DND-41 (cell line): Measurements from ENCODE around the gene HIPK1.
"Not testable (repeated sequence)": the region's sequence is repeated elsewhere in the genome, so short reads cannot be mapped to it uniquely, and the experiment has no call there.

Experiments
- ATAC-seq: fragments of 200-7000 bp; cut with Tn5 transposase; 3 replicates; pipeline ENCODE4 v1.9.1; 2021; ENCODE audit warnings: low read depth; ENCODE audit not compliant: insufficient read depth
- DNase-seq: peaks from one replicate; pipeline ENCODE4 v3.0.0-alpha.2; 2020
- H2AFZ ChIP-seq: 2 replicates; pipeline ENCODE4 v1.6.0; 2012; ENCODE audit warnings: low read depth, low read length
- H3K27ac ChIP-seq: 2 replicates; pipeline ENCODE4 v1.5.1; 2012; ENCODE audit warnings: low read length, inconsistent platforms
- H3K27me3 ChIP-seq: fragments of 200-600 bp; sonication (generic); 2 replicates; pipeline ENCODE4 v1.6.0; 2012; ENCODE audit warnings: low read length, mild to moderate bottlenecking, inconsistent platforms; ENCODE audit not compliant: insufficient read depth, poor library complexity
- H3K36me3 ChIP-seq: 2 replicates; pipeline ENCODE4 v1.5.1; 2012; ENCODE audit warnings: low read length, inconsistent platforms; ENCODE audit not compliant: insufficient read depth
- H3K4me1 ChIP-seq: 2 replicates; pipeline ENCODE4 v1.5.1; 2012; ENCODE audit warnings: mild to moderate bottlenecking, low read length; ENCODE audit not compliant: insufficient read depth
- H3K4me2 ChIP-seq: 2 replicates; pipeline ENCODE4 v1.6.0; 2012; ENCODE audit warnings: mild to moderate bottlenecking, moderate library complexity, low read length, inconsistent platforms; ENCODE audit not compliant: insufficient read depth
- H3K4me3 ChIP-seq, 2 experiments: fragments of 200-600 bp in 1 of 2; shearing (Covaris generic) in 1 of 2; 2 replicates each; pipeline ENCODE4 v1.5.1; 2012 to 2016; ENCODE audit warnings: inconsistent platforms in 2 of 2, low read length in 2 of 2, mild to moderate bottlenecking in 2 of 2, low read depth in 1 of 2, moderate library complexity in 1 of 2
- H3K79me2 ChIP-seq: 2 replicates; pipeline ENCODE4 v1.6.0; 2012; ENCODE audit warnings: low read length, inconsistent platforms; ENCODE audit not compliant: insufficient read depth
- H3K9ac ChIP-seq: 2 replicates; pipeline ENCODE4 v1.6.0; 2012; ENCODE audit warnings: low read depth, mild to moderate bottlenecking, inconsistent platforms, low read length, moderate library complexity
- H3K9me3 ChIP-seq: 2 replicates; pipeline ENCODE4 v1.5.1; 2012; ENCODE audit warnings: low read length, moderate library complexity, mild to moderate bottlenecking, inconsistent platforms; ENCODE audit not compliant: insufficient read depth, severe bottlenecking
- H4K20me1 ChIP-seq: 2 replicates; pipeline ENCODE4 v1.6.0; 2012; ENCODE audit warnings: low read length; ENCODE audit not compliant: insufficient read depth
- EZH2 ChIP-seq: IDR thresholded peaks from 3 replicates; pipeline ENCODE4 v1.6.1; 2012; ENCODE audit warnings: borderline replicate concordance, low read depth, mild to moderate bottlenecking, moderate library complexity, low read length, inconsistent platforms; ENCODE audit not compliant: severe bottlenecking
- TF ChIP-seq, protein P1 (sequence below): IDR thresholded peaks from 2 replicates; pipeline ENCODE4 v1.5.1; 2012; ENCODE audit warnings: borderline replicate concordance, low read length, moderate library complexity, mild to moderate bottlenecking; ENCODE audit not compliant: poor library complexity, severe bottlenecking; ENCODE audit errors: extremely low read depth

The HIPK1 gene

DNA sequence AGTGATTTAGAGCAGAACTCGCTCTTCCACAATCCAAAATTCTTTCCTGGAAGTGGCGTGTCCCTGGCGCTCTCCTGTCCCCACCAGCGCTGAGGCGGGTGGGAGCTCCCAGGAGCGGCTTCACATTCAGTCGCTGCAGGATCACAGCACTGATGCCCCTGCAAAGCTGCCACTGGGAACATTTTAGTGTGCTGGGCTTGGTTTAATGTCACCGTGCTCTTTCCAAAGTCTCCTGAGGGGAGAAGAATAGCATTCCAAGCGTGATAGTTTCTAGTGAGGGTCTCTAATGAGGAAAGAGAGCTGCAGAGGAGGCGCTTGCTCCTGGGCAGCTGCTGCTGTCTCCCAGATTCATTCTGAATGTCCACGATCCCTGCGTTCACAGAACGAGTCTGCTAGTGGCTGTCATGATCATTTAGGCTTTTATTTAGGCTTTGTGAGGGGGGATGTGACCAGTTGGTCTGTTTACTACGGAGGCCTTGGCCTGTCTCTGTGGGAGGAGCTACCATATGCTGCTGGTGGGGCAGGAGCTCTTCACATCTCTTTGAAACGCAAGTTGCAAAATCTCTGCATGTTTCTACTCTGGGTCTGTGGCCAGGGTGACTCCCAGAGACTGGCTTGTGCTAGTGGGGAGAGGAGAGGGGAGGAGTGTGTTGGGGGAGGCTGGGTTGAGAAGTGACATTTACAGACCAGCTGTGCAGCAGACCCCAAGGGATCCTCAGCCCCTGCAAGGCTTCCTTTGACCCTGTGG is 73.5 kb downstream of the HIPK1 start:
- DNase-seq (peak; percentile 17), ATAC-seq (peak; percentile 68)
- H2AFZ ChIP-seq: no peak overlapping the region
- TF ChIP-seq EZH2: no peak
- TF ChIP-seq, protein P1, sequence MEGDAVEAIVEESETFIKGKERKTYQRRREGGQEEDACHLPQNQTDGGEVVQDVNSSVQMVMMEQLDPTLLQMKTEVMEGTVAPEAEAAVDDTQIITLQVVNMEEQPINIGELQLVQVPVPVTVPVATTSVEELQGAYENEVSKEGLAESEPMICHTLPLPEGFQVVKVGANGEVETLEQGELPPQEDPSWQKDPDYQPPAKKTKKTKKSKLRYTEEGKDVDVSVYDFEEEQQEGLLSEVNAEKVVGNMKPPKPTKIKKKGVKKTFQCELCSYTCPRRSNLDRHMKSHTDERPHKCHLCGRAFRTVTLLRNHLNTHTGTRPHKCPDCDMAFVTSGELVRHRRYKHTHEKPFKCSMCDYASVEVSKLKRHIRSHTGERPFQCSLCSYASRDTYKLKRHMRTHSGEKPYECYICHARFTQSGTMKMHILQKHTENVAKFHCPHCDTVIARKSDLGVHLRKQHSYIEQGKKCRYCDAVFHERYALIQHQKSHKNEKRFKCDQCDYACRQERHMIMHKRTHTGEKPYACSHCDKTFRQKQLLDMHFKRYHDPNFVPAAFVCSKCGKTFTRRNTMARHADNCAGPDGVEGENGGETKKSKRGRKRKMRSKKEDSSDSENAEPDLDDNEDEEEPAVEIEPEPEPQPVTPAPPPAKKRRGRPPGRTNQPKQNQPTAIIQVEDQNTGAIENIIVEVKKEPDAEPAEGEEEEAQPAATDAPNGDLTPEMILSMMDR: no peak
- H3K9ac ChIP-seq: no peak overlapping the region
- no peaks in the 10 kb centered on the region for H3K9me3 ChIP-seq
- no peak overlapping the region for H3K27ac ChIP-seq
- no peaks in the 10 kb centered on the region for H4K20me1 ChIP-seq
- H3K79me2 ChIP-seq: no peaks in the 10 kb centered on the region
- no peak overlapping the region for H3K4me3 ChIP-seq
- H3K4me1 ChIP-seq: no peaks in the 10 kb centered on the region
- no peaks in the 10 kb centered on the region for H3K36me3 ChIP-seq
- H3K4me2 ChIP-seq: no peak overlapping the region
- H3K27me3 ChIP-seq: no peaks in the 10 kb centered on the region

DNA sequence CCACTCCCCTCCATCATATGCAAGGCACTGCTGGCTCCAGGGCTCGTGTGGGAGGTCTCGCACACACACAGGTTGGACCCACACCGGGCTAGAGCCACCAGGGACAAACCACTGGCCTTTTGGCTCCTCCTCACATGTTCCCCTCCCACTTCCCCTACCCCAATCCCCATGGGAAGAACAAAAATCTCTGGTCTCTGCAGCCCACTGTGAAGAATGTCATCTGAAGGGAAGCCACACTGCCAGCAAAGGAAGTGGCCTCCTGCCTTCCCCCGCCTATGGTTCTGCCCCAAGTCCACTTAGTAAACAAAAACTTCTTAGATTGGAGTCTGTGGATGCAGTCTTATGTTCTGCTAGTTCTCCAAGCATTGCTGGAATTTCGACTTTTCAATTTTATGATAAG is 74.3 kb downstream of the HIPK1 start:
- Histone ChIP-seq H3K36me3 (no peaks in the 10 kb centered on the region), H3K4me2 (no peak overlapping the region), H3K4me1 (no peaks in the 10 kb centered on the region), H2AFZ (no peak overlapping the region), H3K4me3 (no peak overlapping the region), H3K27ac (no peak overlapping the region), H4K20me1 (no peaks in the 10 kb centered on the region), H3K27me3 (no peaks in the 10 kb centered on the region), H3K9ac (no peak overlapping the region), H3K79me2 (no peaks in the 10 kb centered on the region), H3K9me3 (no peaks in the 10 kb centered on the region)
- DNase-seq (peak; percentile 32), ATAC-seq (peak; percentile 71)
- TF ChIP-seq EZH2: no peak
- TF ChIP-seq, protein P1: no peak

DNA sequence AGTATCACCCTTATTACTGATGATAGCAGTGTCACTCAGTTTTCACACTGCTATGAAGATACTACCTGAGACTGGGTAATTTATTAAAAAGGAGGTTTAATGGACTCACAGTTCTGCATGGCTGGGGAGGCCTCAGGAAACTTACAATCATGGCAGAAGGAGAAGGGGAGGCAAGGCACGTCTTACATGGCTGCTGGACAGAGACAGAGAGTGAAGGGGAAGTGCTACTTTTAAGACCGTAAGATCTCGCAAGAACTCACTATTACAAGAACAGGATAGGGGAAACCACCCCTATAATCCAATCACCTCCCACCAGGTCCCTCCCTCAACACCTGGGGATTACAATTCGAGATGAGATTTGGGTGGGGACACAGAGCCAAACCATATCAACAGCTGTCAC is 77.7 kb downstream of the HIPK1 start:
- not testable (repeated sequence) for H4K20me1 ChIP-seq, H3K27me3 ChIP-seq, H3K27ac ChIP-seq, H3K4me3 ChIP-seq, ATAC-seq, H3K9ac ChIP-seq, H2AFZ ChIP-seq, DNase-seq, H3K79me2 ChIP-seq, H3K36me3 ChIP-seq, H3K4me1 ChIP-seq, H3K9me3 ChIP-seq, H3K4me2 ChIP-seq

- no peak for DNase-seq
- H4K20me1 ChIP-seq: no peaks in the 10 kb centered on the region
Observed at GRCh38 chr1:114008480-114008941, 79.4 kb downstream of the HIPK1 start.

More at GRCh38 chr1:114008480-114008941, 79.4 kb downstream of the HIPK1 start:
- no peak for ATAC-seq
- Histone ChIP-seq H3K4me3 (no peak overlapping the region), H3K9ac (no peak overlapping the region), H3K27ac (no peak overlapping the region), H2AFZ (no peak overlapping the region), H3K9me3 (no peaks in the 10 kb centered on the region), H3K36me3 (no peaks in the 10 kb centered on the region), H3K79me2 (no peaks in the 10 kb centered on the region), H3K4me1 (no peaks in the 10 kb centered on the region), H3K4me2 (no peak overlapping the region), H3K27me3 (no peaks in the 10 kb centered on the region)
- TF ChIP-seq, protein P1: no peak
- no peak for TF ChIP-seq EZH2
